Stimulated activated CD4-positive, alpha-beta T cell treated with anti-CD3 and anti-CD28 coated beads, Interleukin-12 subunit alpha, Interleukin-12 subunit beta, amount 100 ng/mL, for 4 hours (primary cell): ENCODE results near the gene ITPK1.
A peak's percentile ranks its signal among the peaks of the same experiment; 100 is the strongest.
"Not testable (repeated sequence)": the region's sequence is repeated elsewhere in the genome, so short reads cannot be mapped to it uniquely, and the experiment has no call there.

Experiments
- DNase-seq: peaks from one replicate; pipeline ENCODE4 v3.0.0-alpha.2; 2020

Gene ITPK1

DNA sequence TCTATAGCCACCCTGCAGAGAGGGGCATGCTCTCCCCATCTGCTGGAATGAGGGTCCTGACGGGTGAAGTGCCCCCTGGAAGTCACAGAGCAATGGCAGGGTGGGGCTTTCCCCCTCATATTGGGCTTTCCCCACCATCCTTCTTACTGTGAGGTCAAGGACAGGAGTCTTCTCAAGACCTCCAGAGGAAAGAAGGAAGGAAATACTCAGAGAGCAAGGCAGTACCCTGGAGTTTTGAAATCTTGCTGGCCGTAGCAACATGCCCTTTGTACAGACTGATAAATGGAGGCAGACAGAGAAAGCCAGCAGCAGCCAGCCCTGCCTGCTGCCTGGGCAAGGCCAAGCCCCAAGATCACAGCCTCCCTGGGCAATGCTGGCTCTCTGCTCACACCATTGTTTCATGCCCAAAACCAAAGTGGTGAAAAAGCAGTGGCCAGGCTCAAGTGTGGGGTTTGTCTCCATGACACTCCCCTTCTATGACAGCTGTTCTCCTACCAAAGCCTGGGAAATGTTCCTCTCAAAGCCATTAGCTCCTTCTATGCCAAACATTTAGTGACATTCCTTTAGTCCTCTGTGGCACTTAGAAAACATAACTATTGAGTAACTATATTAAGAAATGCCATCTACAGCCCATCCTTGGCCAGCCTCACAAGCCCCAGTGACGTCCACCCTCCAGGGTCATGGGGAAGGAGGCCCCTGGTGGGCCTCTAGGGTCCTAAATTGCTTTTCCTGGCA lies 13.2 kb upstream of the ITPK1 start:
- no peak for DNase-seq

GRCh38 chr14:93126111-93126510 lies 10.4 kb upstream of the ITPK1 start:
- DNase-seq, result no peak

GRCh38 chr14:93122826-93123225 lies 7.1 kb upstream of the ITPK1 start:
- DNase-seq, result no peak

GRCh38 chr14:93121030-93121834 lies 5.5 kb upstream of the ITPK1 start:
- no peak for DNase-seq

DNA sequence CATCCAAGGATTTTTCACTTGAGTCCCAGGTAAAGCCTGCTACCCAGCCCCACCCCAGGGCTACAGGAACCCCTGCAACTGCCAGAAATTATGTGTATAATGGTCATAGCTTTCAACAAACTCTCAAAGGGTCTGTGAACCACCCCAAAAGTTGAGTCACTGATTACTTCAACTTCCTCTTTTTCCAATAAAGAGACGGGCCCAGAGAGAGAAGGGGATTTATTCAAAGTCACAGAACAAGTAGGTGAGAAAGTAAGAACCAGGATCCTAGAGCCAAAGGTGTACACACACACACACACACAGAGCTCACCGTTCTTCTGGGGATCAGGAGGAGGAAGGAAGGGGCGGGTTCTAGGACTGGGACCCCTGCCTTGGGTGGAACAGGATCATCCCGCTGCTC lies 4.8 kb upstream of the ITPK1 start:
- DNase-seq, result no peak

DNA sequence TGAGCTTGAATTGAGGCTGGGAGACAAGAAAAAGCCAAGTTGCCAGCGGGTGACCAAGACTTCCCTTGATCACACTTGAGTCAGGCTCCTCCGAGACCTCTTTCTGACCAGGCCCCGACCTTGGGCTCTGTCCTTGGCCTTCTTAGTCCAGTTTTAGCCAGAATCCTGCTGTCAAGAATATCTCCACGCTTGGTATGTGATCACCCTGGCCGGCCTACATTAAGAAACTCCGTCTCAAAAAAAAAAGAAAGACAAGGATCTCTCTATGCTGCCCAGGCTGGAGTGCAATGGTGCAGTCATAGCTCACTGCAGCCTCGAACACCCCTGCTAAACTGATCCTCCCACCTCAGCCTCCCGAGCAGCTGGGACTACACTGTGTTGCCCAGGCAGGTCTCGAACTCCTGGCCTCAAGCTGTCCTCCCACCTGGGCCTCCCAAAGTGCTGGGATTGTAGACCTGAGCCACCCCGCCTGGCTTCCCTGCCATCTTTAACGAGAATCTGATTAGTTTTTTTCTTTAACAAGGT lies 1.0 kb upstream of the ITPK1 start:
- DNase-seq, result no peak

DNA sequence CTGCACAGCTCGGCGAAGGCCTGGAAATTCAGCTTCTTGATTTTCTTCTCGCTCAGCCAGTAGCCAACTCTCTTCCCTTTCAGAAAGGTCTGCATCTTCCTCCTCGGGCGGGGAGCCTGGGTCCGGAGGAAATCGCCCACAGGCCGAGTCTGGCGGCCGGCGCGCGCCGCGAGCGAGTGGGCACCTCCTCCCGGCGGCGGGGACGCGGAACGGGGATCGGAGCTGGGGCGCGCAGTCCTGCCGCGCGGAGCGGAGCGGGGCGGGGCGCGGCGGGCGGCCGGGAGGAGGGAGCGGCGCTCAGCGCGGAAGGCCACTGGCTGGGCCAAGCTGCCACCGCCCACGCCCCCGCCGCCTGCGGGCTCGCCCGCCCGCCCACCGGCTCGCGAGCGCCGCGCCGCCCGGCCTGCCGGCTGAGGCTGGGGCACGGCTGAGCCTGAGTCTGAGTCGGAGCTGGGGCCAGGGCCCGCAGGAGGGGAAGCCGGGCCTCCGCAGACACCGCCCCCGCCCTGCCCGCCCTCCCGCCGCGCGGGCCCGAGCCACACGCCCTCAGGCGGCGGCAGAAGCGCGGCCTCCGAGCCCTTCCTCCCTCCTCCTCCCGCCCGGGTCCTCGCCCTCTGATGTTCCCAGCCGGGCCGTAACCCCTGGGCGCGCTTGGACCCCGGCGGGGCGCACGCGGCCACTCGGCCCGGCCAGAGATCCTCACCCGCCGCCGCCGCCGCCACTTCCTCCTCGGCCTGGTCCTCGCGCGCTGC lies 480 bp downstream of the ITPK1 start:
- DNase-seq, result peak; percentile 87

DNA sequence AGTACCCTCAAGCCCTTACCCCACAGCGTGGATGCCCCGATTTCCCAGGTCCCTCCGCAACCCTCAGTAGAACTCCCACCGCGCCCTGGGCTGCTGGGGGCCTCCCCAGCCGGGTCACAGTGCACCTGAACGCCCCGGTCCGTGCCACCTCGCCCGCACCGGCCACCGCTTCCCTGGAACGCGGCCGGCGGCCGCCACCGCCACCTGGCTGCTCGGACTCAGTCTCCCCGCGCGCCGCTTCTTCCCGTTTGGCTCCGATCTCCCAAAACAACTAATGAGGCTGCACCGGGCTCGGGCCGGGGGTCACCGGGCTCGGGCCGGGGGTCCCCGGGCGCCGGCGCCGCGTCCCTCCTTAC lies 1.0 kb downstream of the ITPK1 start:
- peak; percentile 15 for DNase-seq

GRCh38 chr14:93114068-93114710 lies 1.5 kb downstream of the ITPK1 start:
- no peak for DNase-seq

GRCh38 chr14:93113678-93114067 lies 2.1 kb downstream of the ITPK1 start:
- DNase-seq, result no peak

DNA sequence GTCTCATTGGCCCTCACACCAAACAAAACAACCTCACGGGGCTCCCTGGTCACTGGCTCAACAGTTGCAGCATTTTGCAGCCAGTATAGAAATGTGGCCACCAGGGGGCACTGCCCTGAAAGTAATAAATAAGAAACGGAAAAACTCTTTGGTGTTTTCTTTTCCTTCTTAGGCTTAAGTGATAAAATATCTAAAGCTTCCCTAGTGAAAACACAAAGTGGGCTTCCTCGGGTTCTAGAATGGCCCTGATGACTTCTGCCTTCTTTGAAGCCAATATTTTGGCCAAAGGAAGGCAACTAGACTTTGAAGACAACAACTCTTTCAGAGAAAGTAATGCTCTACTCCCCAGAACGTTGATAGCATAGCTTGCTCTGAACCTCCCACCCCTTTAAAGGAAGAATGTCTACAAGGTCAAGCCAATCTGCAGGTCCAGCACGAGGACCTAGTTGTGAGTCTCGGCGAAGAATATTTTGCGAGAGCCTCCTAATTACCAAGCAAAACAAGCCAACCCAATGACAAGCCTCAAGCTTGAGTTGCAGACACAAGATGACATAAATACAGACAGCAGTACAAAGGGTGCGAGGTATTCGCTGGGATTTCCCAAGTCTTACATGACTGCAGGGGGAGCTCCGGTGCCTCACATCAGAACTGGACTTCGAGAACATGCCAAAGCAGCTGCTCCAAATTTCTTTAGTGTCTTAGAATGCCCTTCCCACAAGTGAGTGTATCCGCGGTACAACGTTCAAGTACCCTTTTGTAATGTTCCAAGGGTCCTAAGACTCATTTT lies 2.6 kb downstream of the ITPK1 start:
- peak; percentile 73 for DNase-seq

DNA sequence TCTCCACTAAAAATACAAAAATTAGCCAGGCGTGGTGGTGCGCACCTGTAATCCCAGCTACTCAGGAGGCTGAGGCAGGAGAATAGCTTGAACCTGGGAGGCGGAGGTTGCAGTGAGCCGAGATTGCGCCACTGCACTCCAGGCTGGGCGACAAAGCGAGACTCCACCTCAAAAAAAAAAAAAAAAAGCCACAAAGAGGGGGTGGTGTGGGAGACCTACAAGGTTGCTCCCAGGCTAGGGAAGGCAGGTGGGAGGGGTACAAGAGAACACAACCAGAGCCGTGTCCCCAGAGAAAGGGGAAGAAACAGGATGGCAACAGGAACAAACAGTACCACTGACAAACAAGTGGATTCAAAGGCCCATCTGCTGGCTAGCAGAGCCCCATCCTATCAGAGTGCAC lies 4.2 kb downstream of the ITPK1 start:
- not testable (repeated sequence) for DNase-seq

DNA sequence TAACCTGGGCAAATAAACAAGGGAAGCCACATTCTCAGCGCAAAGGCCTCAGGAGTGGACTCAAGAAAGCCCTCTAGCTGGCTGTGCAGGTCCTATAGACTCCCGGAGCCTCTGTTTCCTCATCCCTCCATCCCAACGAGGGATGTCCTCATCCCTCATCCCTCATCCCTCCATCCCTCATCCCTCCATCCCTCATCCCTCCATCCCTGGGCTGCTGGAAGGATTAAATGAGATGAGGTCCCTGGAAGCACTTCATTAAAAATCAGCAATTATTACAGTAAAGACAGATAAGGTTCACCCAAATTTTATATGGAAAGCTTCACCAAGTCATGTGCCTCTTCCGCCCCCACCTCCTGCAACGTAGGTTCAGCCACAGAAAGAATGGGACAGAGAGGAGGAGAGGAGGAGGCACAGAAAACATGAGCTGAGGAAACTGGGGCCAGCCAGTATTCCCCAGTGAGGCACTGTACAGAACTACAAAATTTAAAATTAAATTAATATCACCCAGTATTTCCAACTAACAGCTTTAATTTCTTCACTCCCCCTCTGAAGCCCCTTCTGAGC lies 4.8 kb downstream of the ITPK1 start:
- DNase-seq, result no peak

GRCh38 chr14:93109572-93110481 lies 5.9 kb downstream of the ITPK1 start:
- DNase-seq, result no peak

DNA sequence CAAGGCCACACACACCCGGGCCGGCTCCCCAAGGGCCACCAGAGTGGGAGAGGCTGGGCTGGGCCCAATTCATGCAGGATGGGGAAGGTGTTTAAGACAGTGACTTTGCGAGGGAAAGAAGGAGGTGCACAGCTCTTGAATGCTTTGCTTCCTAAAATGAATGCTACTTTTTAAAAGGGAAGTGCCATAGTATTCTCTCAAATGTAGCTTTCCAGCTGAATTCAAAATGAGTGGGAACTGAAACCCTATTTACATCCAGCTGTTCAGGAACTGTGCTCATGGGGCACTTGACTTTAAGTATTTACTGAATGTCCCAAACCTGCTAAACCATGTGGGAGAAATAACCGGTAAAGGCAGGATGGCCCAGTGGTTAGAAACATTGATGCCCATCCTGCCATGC lies 7.6 kb downstream of the ITPK1 start:
- no peak for DNase-seq

- DNase-seq, result no peak
Measured at GRCh38 chr14:93107453-93107852, 8.3 kb downstream of the ITPK1 start.

DNA sequence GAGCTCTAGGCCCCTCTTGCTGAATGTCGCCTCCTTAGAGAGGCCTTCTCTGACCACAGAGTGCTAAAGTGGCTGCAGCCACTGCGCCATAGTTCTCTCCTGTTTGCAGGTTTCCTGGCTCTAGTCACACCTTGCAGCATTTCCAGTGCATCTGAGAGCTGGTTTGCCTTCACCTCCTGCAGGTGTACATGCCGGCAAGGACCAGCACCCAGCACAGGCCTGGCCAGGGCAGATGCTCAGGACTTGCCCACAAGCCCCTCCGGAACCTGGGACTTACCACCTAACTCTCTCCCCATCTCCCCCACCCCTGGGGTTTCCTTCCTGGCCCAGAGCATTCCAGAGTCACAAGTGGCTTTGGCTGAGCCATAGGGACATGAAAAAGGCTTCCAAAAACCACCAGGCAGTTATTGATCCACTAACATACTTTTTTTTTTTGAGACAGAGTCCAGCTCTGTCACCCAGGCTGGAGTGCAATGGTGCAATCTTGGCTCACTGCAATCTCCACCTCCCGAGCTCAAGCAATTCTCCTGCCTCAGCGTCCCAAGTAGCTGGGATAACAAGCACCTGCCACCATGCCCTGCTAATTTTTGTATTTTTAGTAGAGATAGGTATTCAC lies 9.1 kb downstream of the ITPK1 start:
- DNase-seq, result no peak

GRCh38 chr14:93105856-93106255 lies 9.9 kb downstream of the ITPK1 start:
- DNase-seq, result not testable (repeated sequence)

DNA sequence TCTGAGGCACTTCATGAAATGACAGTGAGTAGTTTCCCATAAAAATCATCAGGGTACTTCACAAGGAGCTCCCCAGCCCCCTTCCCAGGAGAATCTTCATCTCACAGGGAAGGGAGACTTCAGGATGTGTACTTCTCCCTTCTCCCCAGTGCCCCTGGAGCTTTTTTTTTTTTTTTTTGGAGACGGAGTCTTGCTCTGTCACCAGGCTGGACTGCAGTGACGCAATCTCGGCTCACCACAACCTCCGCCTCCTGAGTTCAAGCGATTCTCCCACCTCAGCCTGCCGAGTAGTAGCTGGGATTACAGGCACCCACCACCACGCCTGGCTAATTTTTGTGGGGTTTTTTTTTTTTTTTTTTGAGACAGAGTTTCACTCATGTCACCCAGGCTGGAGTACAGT lies 10.4 kb downstream of the ITPK1 start:
- no peak for DNase-seq

DNA sequence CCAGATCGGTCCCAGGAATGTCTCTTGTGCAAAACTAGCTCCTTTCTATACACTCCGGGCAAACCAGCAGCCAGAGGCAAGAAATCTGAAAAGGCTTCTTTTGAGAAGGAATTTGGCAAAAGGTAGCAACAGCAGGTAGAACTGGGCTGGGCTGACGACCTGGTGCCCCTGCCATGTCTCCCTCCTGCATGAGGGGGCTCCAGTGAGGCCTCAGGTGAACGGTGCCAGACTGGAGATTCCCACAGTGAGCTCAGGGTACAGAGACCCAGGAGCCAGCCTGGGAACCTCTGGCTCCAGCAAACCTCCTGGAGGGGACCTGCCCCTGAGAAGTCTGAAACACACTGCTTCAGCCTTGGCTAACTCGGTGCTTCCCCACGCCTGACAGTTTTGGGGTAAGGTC lies 10.8 kb downstream of the ITPK1 start:
- DNase-seq, result no peak
